OCI-LY1 (cell line): ENCODE data around the gene AP2B1.

Experiments used
- H2AFZ ChIP-seq: fragments of 200-600 bp; sonication (generic), shearing (Covaris generic); 2 replicates; pipeline ENCODE4 v1.6.0; 2014; ENCODE audit warnings: antibody characterized with exemption, mild to moderate bottlenecking, low read length
- H3F3A ChIP-seq: fragments of 200-600 bp; sonication (generic), shearing (Covaris generic); 2 replicates; pipeline ENCODE4 v1.6.0; 2014; ENCODE audit warnings: mild to moderate bottlenecking, antibody characterized with exemption, low read length, moderate library complexity; ENCODE audit not compliant: insufficient read depth
- H3K27ac ChIP-seq: fragments of 200-600 bp; sonication (generic); 2 replicates; pipeline ENCODE4 v1.5.1; 2014; ENCODE audit warnings: low read length, mixed run types, mild to moderate bottlenecking, low read depth; ENCODE audit not compliant: poor library complexity, severe bottlenecking
- H3K27me3 ChIP-seq: fragments of 200-600 bp; sonication (generic); 2 replicates; pipeline ENCODE4 v1.6.0; 2014; ENCODE audit warnings: antibody characterized with exemption, mild to moderate bottlenecking, low read length, moderate library complexity; ENCODE audit not compliant: insufficient read depth
- H3K36me3 ChIP-seq: fragments of 200-600 bp; sonication (generic); 2 replicates; pipeline ENCODE4 v1.6.1; 2014; ENCODE audit warnings: mild to moderate bottlenecking, antibody characterized with exemption, low read length, moderate library complexity, mixed read lengths; ENCODE audit not compliant: insufficient read depth
- H3K4me1 ChIP-seq: fragments of 200-600 bp; sonication (generic); 2 replicates; pipeline ENCODE4 v1.5.1; 2014; ENCODE audit warnings: mild to moderate bottlenecking, low read length, moderate library complexity; ENCODE audit not compliant: insufficient read depth, severe bottlenecking
- H3K4me2 ChIP-seq: fragments of 200-600 bp; sonication (generic), shearing (Covaris generic); 2 replicates; pipeline ENCODE4 v1.6.1; 2014; ENCODE audit warnings: low read length
- H3K4me3 ChIP-seq: fragments of 200-600 bp; sonication (generic); 2 replicates; pipeline ENCODE4 v1.5.1; 2014; ENCODE audit warnings: low read length, low read depth, mild to moderate bottlenecking, mixed read lengths; ENCODE audit not compliant: poor library complexity, severe bottlenecking
- H3K79me2 ChIP-seq: fragments of 200-600 bp; shearing (Covaris generic); 2 replicates; pipeline ENCODE4 v1.6.1; 2016; ENCODE audit warnings: mixed run types, low read length, mixed read lengths; ENCODE audit not compliant: insufficient read depth
- H3K9ac ChIP-seq: fragments of 200-600 bp; sonication (generic), shearing (Covaris generic); 2 replicates; pipeline ENCODE4 v1.6.1; 2014; ENCODE audit warnings: mild to moderate bottlenecking, low read length, mixed read lengths
- H3K9me2 ChIP-seq: fragments of 200-600 bp; sonication (generic), shearing (Covaris generic); 2 replicates; pipeline ENCODE4 v1.6.1; 2014; ENCODE audit warnings: low read depth, mild to moderate bottlenecking, low read length, mixed read lengths
- H3K9me3 ChIP-seq: fragments of 200-600 bp; shearing (Covaris generic); 2 replicates; pipeline ENCODE4 v1.6.1; 2014; ENCODE audit warnings: low read length, mixed read lengths
- H4K20me1 ChIP-seq: fragments of 200-600 bp; sonication (generic), shearing (Covaris generic); 2 replicates; pipeline ENCODE4 v1.6.0; 2016; ENCODE audit warnings: mild to moderate bottlenecking, low read length; ENCODE audit not compliant: insufficient read depth
- CTCF ChIP-seq: fragments of 200-600 bp; sonication (generic), shearing (Covaris generic); IDR thresholded peaks from 2 replicates; pipeline ENCODE4 v1.5.1; 2017; ENCODE audit warnings: mild to moderate bottlenecking, antibody characterized with exemption, low read length, moderate library complexity, mixed read lengths
- EZH2 ChIP-seq: fragments of 200-600 bp; sonication (generic), shearing (Covaris generic); IDR thresholded peaks from 2 replicates; pipeline ENCODE4 v1.8.0; 2017; ENCODE audit warnings: borderline replicate concordance, mixed run types, mild to moderate bottlenecking, antibody characterized with exemption, low read length, moderate library complexity, mixed read lengths

Gene AP2B1

GRCh38 chr17:35692512-35693210 lies 105.5 kb downstream of the AP2B1 start:
- Histone ChIP-seq H3K36me3 (peaks cover 44% of the 10 kb centered on the region), H3F3A (no peaks in the 10 kb centered on the region), H3K4me3 (no peak overlapping the region), H3K9me2 (no peaks in the 10 kb centered on the region), H3K79me2 (no peaks in the 10 kb centered on the region), H3K4me2 (no peak overlapping the region), H3K9me3 (no peaks in the 10 kb centered on the region), H3K27me3 (no peaks in the 10 kb centered on the region), H3K9ac (no peak overlapping the region), H4K20me1 (no peaks in the 10 kb centered on the region), H2AFZ (no peak overlapping the region), H3K4me1 (no peaks in the 10 kb centered on the region), H3K27ac (no peak overlapping the region)
- TF ChIP-seq CTCF = no peak
- TF ChIP-seq EZH2 = no peak

GRCh38 chr17:35693662-35694061 lies 106.5 kb downstream of the AP2B1 start:
- Histone ChIP-seq H3K27me3 (no peaks in the 10 kb centered on the region), H4K20me1 (no peaks in the 10 kb centered on the region), H3K4me3 (no peak overlapping the region), H3K4me2 (no peak overlapping the region), H3K27ac (no peak overlapping the region), H3K9ac (no peak overlapping the region), H3K36me3 (peaks cover 37% of the 10 kb centered on the region; the same call in 1 of the 2 replicates), H3K9me3 (no peaks in the 10 kb centered on the region), H3F3A (no peaks in the 10 kb centered on the region), H3K79me2 (no peaks in the 10 kb centered on the region), H3K4me1 (no peaks in the 10 kb centered on the region), H2AFZ (no peak overlapping the region), H3K9me2 (no peaks in the 10 kb centered on the region)
- TF ChIP-seq CTCF = no peak
- no peak for TF ChIP-seq EZH2

- Histone ChIP-seq H3K27me3 (no peaks in the 10 kb centered on the region), H3K27ac (no peak overlapping the region), H3K9me2 (no peaks in the 10 kb centered on the region), H3K36me3 (peaks cover 24% of the 10 kb centered on the region; the same call in 1 of the 2 replicates), H3K4me1 (no peaks in the 10 kb centered on the region), H3K79me2 (no peaks in the 10 kb centered on the region), H2AFZ (no peak overlapping the region), H3F3A (no peaks in the 10 kb centered on the region), H3K9ac (no peak overlapping the region), H4K20me1 (no peaks in the 10 kb centered on the region), H3K4me2 (no peak overlapping the region), H3K9me3 (no peaks in the 10 kb centered on the region), H3K4me3 (no peak overlapping the region)
- TF ChIP-seq EZH2 (no peak), CTCF (no peak)
Measured at GRCh38 chr17:35694906-35695305, 107.8 kb downstream of the AP2B1 start.
